K562 (cell line): ENCODE measurements around the gene THOC1. TPM values are rescaled to one million over a fixed set of nuclear protein-coding genes. Genes with fewer than 3 reads are reported as not detected.
A peak's percentile ranks its signal among the peaks of the same experiment; 100 is the strongest.

Source experiments
- ATAC-seq: fragments of 200-7000 bp; cut with Tn5 transposase; 3 replicates; pipeline ENCODE4 v1.9.1; 2020; ENCODE audit warnings: moderate library complexity
- BruUV-seq: library from RNA; stranded (reverse); fragments of 400-500 nt; replicated peaks from 2 replicates; lab custom pipeline; 2021; lab: Mats Ljungman, UMichigan
- CTCF ChIA-PET: fragments of 300-600 bp; formaldehyde crosslinking; extraction: SDS; loops from one replicate; lab custom pipeline; 2021; ENCODE audit warnings: low intra/inter-chr PET ratio; lab: Yijun Ruan, JAX
- POLR2A ChIA-PET: fragments of 300-600, 350-650 bp; sonication (Branson Sonifier 250); formaldehyde crosslinking; extraction: SDS; loops from one replicate; lab custom pipeline; 2021; ENCODE audit warnings: antibody characterized with exemption, inconsistent platforms; lab: Yijun Ruan, JAX
- DNase-seq, 4 experiments: peaks; one replicate each; pipeline versions ENCODE4 v3.0.0 to v3.0.0-alpha.2; 2011 to 2018; ENCODE audit warnings: low spot score in 3 of 4, mixed read lengths in 3 of 4; ENCODE audit errors: extremely low read depth in 1 of 4
- FAIRE-seq: peaks from 2 replicates; lab custom pipeline; 2011; peaks lifted over from hg19 to GRCh38; lab: Jason Lieb, UNC
- H2AFZ ChIP-seq: 2 replicates; pipeline ENCODE4 v1.6.0; 2011; ENCODE audit warnings: low read depth, low read length, control low read depth, inconsistent platforms
- H3K27ac ChIP-seq: fragments of 200-600 bp; 3 replicates; pipeline ENCODE4 v1.8.0; 2011; ENCODE audit warnings: low read depth, mild to moderate bottlenecking, control low read depth, inconsistent platforms, low read length, moderate library complexity, mixed read lengths; ENCODE audit errors: extremely low read depth
- H3K27me3 ChIP-seq, 2 experiments: fragments of 300-600 bp in 1 of 2; 2 replicates in 1 of 2; 3 replicates in 1 of 2; pipeline versions ENCODE4 v1.6.0 to v1.8.0; 2011; ENCODE audit warnings: inconsistent platforms in 2 of 2, low read length in 2 of 2, mild to moderate bottlenecking in 1 of 2, mixed read lengths in 1 of 2, moderate library complexity in 1 of 2; ENCODE audit not compliant: control insufficient read depth in 2 of 2, insufficient read depth in 2 of 2
- H3K36me3 ChIP-seq: fragments of 300-600 bp; 3 replicates; pipeline ENCODE4 v1.8.0; 2011; ENCODE audit warnings: mild to moderate bottlenecking, low read length, inconsistent platforms; ENCODE audit not compliant: control insufficient read depth, insufficient read depth
- H3K4me1 ChIP-seq, 2 experiments: fragments of 200-600 bp in 1 of 2; replicated peaks in 1 of 2; 2 replicates in 1 of 2; 3 replicates in 1 of 2; pipeline versions ENCODE4 v1.5.1 to v1.8.0; 2011; ENCODE audit warnings: inconsistent platforms in 2 of 2, low read length in 2 of 2, mild to moderate bottlenecking in 1 of 2, mixed read lengths in 1 of 2, moderate library complexity in 1 of 2; ENCODE audit not compliant: control insufficient read depth in 2 of 2, insufficient read depth in 2 of 2
- H3K4me2 ChIP-seq: 2 replicates; pipeline ENCODE4 v1.6.1; 2011; ENCODE audit warnings: low read length, control low read depth, inconsistent platforms, mixed read lengths; ENCODE audit not compliant: insufficient read depth
- H3K4me3 ChIP-seq: fragments of 200-600 bp; sonication (generic), shearing (Covaris generic); 2 replicates; pipeline ENCODE4 v1.5.1; 2016; ENCODE audit warnings: control low read depth, inconsistent platforms
- H3K79me2 ChIP-seq: fragments of 200-600 bp; 3 replicates; pipeline ENCODE4 v1.8.0; 2011; ENCODE audit warnings: low read length, inconsistent platforms; ENCODE audit not compliant: control insufficient read depth, insufficient read depth
- H3K9ac ChIP-seq, 2 experiments: 2 replicates each; pipeline versions ENCODE4 v1.6.0 to v1.6.1; 2011; ENCODE audit warnings: low read depth in 2 of 2, low read length in 2 of 2, control low read depth in 1 of 2, inconsistent platforms in 1 of 2, mild to moderate bottlenecking in 1 of 2, mixed read lengths in 1 of 2; ENCODE audit not compliant: insufficient read depth in 1 of 2
- H3K9me1 ChIP-seq: one replicate; pipeline ENCODE4 v1.6.0; 2011; ENCODE audit warnings: inconsistent platforms, mild to moderate bottlenecking, low read length, moderate library complexity; ENCODE audit not compliant: control insufficient read depth, insufficient read depth
- H3K9me3 ChIP-seq: replicated peaks from 2 replicates; pipeline ENCODE4 v1.5.1; 2011; ENCODE audit warnings: low read depth, low read length, inconsistent platforms; ENCODE audit not compliant: control insufficient read depth, insufficient read depth
- H4K20me1 ChIP-seq: replicated peaks from 2 replicates; pipeline ENCODE4 v1.6.1; 2011; ENCODE audit warnings: low read length, inconsistent platforms, mixed read lengths; ENCODE audit not compliant: control insufficient read depth, insufficient read depth
- HNRNPLL ChIP-seq: fragments of 200-400 bp; formaldehyde crosslinking; IDR thresholded peaks from 2 replicates; pipeline ENCODE4 v1.6.1; 2017; ENCODE audit warnings: low read length, low read depth, mild to moderate bottlenecking; ENCODE audit not compliant: poor library complexity, severe bottlenecking
- OTX1 ChIP-seq: fragments of 450-650 bp; formaldehyde crosslinking; IDR thresholded peaks from 2 replicates; pipeline ENCODE4 v1.4.0; 2022; ENCODE audit warnings: mild to moderate bottlenecking
- POLR2G ChIP-seq: fragments of 200-400 bp; formaldehyde crosslinking; IDR thresholded peaks from 2 replicates; pipeline ENCODE4 v1.6.1; 2017; ENCODE audit warnings: low read depth, mild to moderate bottlenecking, antibody characterized with exemption, low read length, moderate library complexity
- PREB ChIP-seq: sonication (generic); formaldehyde crosslinking; IDR thresholded peaks from 2 replicates; pipeline ENCODE4 v1.8.1; 2023; ENCODE audit warnings: mild to moderate bottlenecking, missing genetic modification reagents
- PTTG1 ChIP-seq: fragments of 450-650 bp; IDR thresholded peaks from 2 replicates; pipeline ENCODE4 v1.6.1; 2016; ENCODE audit warnings: low read depth, mild to moderate bottlenecking, missing genetic modification characterization, missing compliant biosample characterization
- SRSF9 ChIP-seq: fragments of 200-400 bp; formaldehyde crosslinking; IDR thresholded peaks from 2 replicates; pipeline ENCODE4 v1.6.1; 2017; ENCODE audit warnings: low read depth, low read length, borderline replicate concordance
- ZBED1 ChIP-seq: IDR thresholded peaks from 2 replicates; pipeline ENCODE4 v1.6.1; 2014
- ZNF436 ChIP-seq: fragments of 250-450, 450-650 bp; sonication (Bioruptor Pico); formaldehyde crosslinking; IDR thresholded peaks from 2 replicates; pipeline ENCODE4 v1.7.0; 2020; ENCODE audit warnings: mild to moderate bottlenecking
- ZNF695 ChIP-seq: fragments of 450-650 bp; formaldehyde crosslinking; IDR thresholded peaks from 2 replicates; pipeline ENCODE4 v1.4.0; 2020; ENCODE audit warnings: mild to moderate bottlenecking, moderate library complexity
- WGBS: fragments of 100-300 bp; shearing (Covaris generic); methylation state at CpG from one replicate; pipeline ENCODE4 v1.1.6; 2016; ENCODE audit warnings: low coverage, mixed read lengths; ENCODE audit not compliant: insufficient coverage; ENCODE audit errors: missing lambda C conversion rate; 5-methylcytosine and 5-hydroxymethylcytosine counted together
- in situ Hi-C: fragments of 300-500 bp; cut with MboI; formaldehyde crosslinking; loops from 4 replicates; pipeline ENCODE4 v1.15.0; 2018; ENCODE audit warnings: inconsistent platforms, mixed read lengths
- intact Hi-C: fragments of 100-400 bp; cut with micrococcal nuclease; formaldehyde crosslinking; loops from 2 replicates; pipeline ENCODE4 v1.14.2; 2022
- polyA plus RNA-seq, 8 experiments: library from polyadenylated mRNA; depleted of rRNA in 4 of 8; stranded (reverse) in 5 of 8; unstranded in 3 of 8; fragments of >200 nt; fragmentation: Nextera tagmentation in 2 of 8; fragmentation: Illumina TruSeq in 1 of 8; extraction: Ambion mirVana in 2 of 8; extraction: Trizol in 1 of 8; gene quantifications; 2 replicates each; pipeline versions ENCODE4 v1.2.1 to v1.2.3, GENCODE V29; 2011 to 2014; ENCODE audit warnings: inconsistent platforms in 1 of 8, missing spikeins in 1 of 8
- total RNA-seq, 7 experiments: library from RNA; depleted of rRNA in 6 of 7; stranded (reverse); fragments of >200 nt in 6 of 7; fragmentation: Illumina TruSeq in 2 of 7; extraction: Trizol in 2 of 7; gene quantifications; 2 replicates each; pipeline versions ENCODE4 v1.2.1 to v1.2.3, GENCODE V29; 2011 to 2021; ENCODE audit warnings: low replicate concordance in 1 of 7
- TF ChIP-seq, protein P1 (sequence below): fragments of 450-650 bp; IDR thresholded peaks from 2 replicates; pipeline ENCODE4 v1.6.1; 2016
- TF ChIP-seq, protein P2 (sequence below), 2 experiments: IDR thresholded peaks; 2 replicates each; pipeline ENCODE4 v1.6.1; 2011; ENCODE audit warnings: borderline replicate concordance in 1 of 2, control low read depth in 1 of 2, low read depth in 1 of 2, low read length in 1 of 2, mild to moderate bottlenecking in 1 of 2, mixed read lengths in 1 of 2, moderate library complexity in 1 of 2; ENCODE audit not compliant: insufficient read depth in 1 of 2, insufficient read length in 1 of 2, poor library complexity in 1 of 2, severe bottlenecking in 1 of 2; ENCODE audit errors: extremely low read depth in 1 of 2

The THOC1 gene
- total and polyA plus RNA-seq, 9 of the 15 experiments (the other 6 are each of a cell fraction or from before 2014, with no cell fraction given), result 71.1 to 143 (median 107) TPM

- DNase-seq (no peak), FAIRE-seq (no peak), ATAC-seq (peak; percentile 67)
- Histone ChIP-seq H3K27ac (no peak overlapping the region), H4K20me1 (no peaks in the 10 kb centered on the region), H3K27me3 (peaks cover 21 to 24% of the 10 kb centered on the region in 2 experiments), H3K4me2 (no peak overlapping the region), H3K79me2 (no peaks in the 10 kb centered on the region), H3K9ac (no peak overlapping the region), H3K9me3 (no peaks in the 10 kb centered on the region), H3K9me1 (no peaks in the 10 kb centered on the region), H3K4me1 (no peaks in the 10 kb centered on the region), H2AFZ (no peak overlapping the region), H3K4me3 (no peak overlapping the region), H3K36me3 (no peaks in the 10 kb centered on the region)
- POLR2A ChIA-PET, result no interaction called here
- no TSS peak for BruUV-seq
- 2% methylated on average over 8 of the region's 8 CpGs for WGBS
- in situ Hi-C loops (loop anchor here (5.0 kb wide), 1 partner anchor 321 kb away; no protein-coding TSS in a partner anchor), intact Hi-C loops (loop anchor here (2.0 to 5.0 kb wide), 3 partner anchors 36 to 330 kb away; no protein-coding TSS in a partner anchor)
- CTCF ChIA-PET, result interaction anchor here (1.2 to 2.7 kb wide), 2 partner anchors 13 to 330 kb away, joined by 3 to 12 read pairs; no protein-coding TSS in a partner anchor
- no peak for TF ChIP-seq ZBED1
- no peak for TF ChIP-seq POLR2G
- TF ChIP-seq HNRNPLL, result no peak
- no peak for TF ChIP-seq SRSF9
- TF ChIP-seq, protein P1, sequence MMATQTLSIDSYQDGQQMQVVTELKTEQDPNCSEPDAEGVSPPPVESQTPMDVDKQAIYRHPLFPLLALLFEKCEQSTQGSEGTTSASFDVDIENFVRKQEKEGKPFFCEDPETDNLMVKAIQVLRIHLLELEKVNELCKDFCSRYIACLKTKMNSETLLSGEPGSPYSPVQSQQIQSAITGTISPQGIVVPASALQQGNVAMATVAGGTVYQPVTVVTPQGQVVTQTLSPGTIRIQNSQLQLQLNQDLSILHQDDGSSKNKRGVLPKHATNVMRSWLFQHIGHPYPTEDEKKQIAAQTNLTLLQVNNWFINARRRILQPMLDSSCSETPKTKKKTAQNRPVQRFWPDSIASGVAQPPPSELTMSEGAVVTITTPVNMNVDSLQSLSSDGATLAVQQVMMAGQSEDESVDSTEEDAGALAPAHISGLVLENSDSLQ, result no peak
- TF ChIP-seq PTTG1 (tag), result no peak
- TF ChIP-seq PREB (CRISPR knock-in tag), result no peak
- TF ChIP-seq, protein P2, sequence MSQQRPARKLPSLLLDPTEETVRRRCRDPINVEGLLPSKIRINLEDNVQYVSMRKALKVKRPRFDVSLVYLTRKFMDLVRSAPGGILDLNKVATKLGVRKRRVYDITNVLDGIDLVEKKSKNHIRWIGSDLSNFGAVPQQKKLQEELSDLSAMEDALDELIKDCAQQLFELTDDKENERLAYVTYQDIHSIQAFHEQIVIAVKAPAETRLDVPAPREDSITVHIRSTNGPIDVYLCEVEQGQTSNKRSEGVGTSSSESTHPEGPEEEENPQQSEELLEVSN (IDR thresholded peaks at IDR 0.05; ENCODE audit: borderline replicate concordance in 1 of 2, extremely low read depth in 1 of 2, insufficient read depth in 1 of 2, insufficient read length in 1 of 2, low read depth in 1 of 2, low read length in 1 of 2, poor library complexity in 1 of 2, severe bottlenecking in 1 of 2), result no peak
- no peak for TF ChIP-seq OTX1
- no peak for TF ChIP-seq ZNF695 (CRISPR knock-in tag)
- no peak for TF ChIP-seq ZNF436 (CRISPR knock-in tag)
Measured at GRCh38 chr18:286515-287310, 18.9 kb upstream of the THOC1 start.
